ENCODE data around the gene PSENEN.
"Not testable (repeated sequence)": the region's sequence is repeated elsewhere in the genome, so short reads cannot be mapped to it uniquely, and the experiment has no call there.

PSENEN gene

GRCh38 chr19:35722897-35723296, 22.6 kb upstream of the PSENEN start:
- H3K4me3 ChIP-seq (ENCODE audit: control insufficient read depth, low read depth, low read length), result no peak overlapping the region

GRCh38 chr19:35723671-35724070, 21.8 kb upstream of the PSENEN start:
- TF ChIP-seq CTCF (IDR thresholded peaks at IDR 0.05; ENCODE audit: control insufficient read depth, insufficient read depth, low read depth, low read length, missing control alignments), result no peak
- no peak overlapping the region for H3K4me3 ChIP-seq (ENCODE audit: control insufficient read depth, low read depth, low read length)
- DNase-seq (ENCODE audit: low read depth), result no peak

More at GRCh38 chr19:35722897-35723296, 22.6 kb upstream of the PSENEN start:
- DNase-seq (ENCODE audit: low read depth), result no peak
- no peak for TF ChIP-seq CTCF (IDR thresholded peaks at IDR 0.05; ENCODE audit: control insufficient read depth, insufficient read depth, low read depth, low read length, missing control alignments)

GRCh38 chr19:35724132-35724531, 21.3 kb upstream of the PSENEN start:
- DNase-seq (ENCODE audit: low read depth); H3K4me3 ChIP-seq (ENCODE audit: control insufficient read depth, low read depth, low read length): not testable (repeated sequence)

GRCh38 chr19:35724560-35724959, 20.9 kb upstream of the PSENEN start:
- no peak overlapping the region for H3K4me3 ChIP-seq (ENCODE audit: control insufficient read depth, low read depth, low read length)
- TF ChIP-seq CTCF (IDR thresholded peaks at IDR 0.05; ENCODE audit: control insufficient read depth, insufficient read depth, low read depth, low read length, missing control alignments), result no peak
- no peak for DNase-seq (ENCODE audit: low read depth)

- no peak for DNase-seq (ENCODE audit: low read depth)
- TF ChIP-seq CTCF (IDR thresholded peaks at IDR 0.05; ENCODE audit: control insufficient read depth, insufficient read depth, low read depth, low read length, missing control alignments), result no peak
Observed at GRCh38 chr19:35725216-35725861, 20.1 kb upstream of the PSENEN start.

GRCh38 chr19:35727053-35727955, 18.1 kb upstream of the PSENEN start:
- no peak for TF ChIP-seq CTCF (IDR thresholded peaks at IDR 0.05; ENCODE audit: control insufficient read depth, insufficient read depth, low read depth, low read length, missing control alignments)
- no peak for DNase-seq (ENCODE audit: low read depth)
- no peak overlapping the region for H3K4me3 ChIP-seq (ENCODE audit: control insufficient read depth, low read depth, low read length)

More at GRCh38 chr19:35725216-35725861, 20.1 kb upstream of the PSENEN start:
- H3K4me3 ChIP-seq (ENCODE audit: control insufficient read depth, low read depth, low read length), result no peak overlapping the region

All from AG09309 (cell line).